HFFc6 (cell line): ENCODE data around the gene AGAP3. TPM values are rescaled to one million over a fixed set of nuclear protein-coding genes. Genes with fewer than 3 reads are reported as not detected.

Source experiments
- DNase-seq: peaks from one replicate; pipeline ENCODE4 v3.0.0-alpha.2; 2018
- H3K27ac Mint-ChIP-seq: 2 replicates; pipeline ENCODE4 v1.8.0; 2020; ENCODE audit warnings: mild to moderate bottlenecking, mixed read lengths
- H3K27me3 Mint-ChIP-seq: 2 replicates; pipeline ENCODE4 v1.8.0; 2021; ENCODE audit warnings: mild to moderate bottlenecking, moderate library complexity, mixed read lengths; ENCODE audit not compliant: insufficient read depth
- H3K36me3 Mint-ChIP-seq: 2 replicates; pipeline ENCODE4 v1.8.0; 2021; ENCODE audit warnings: low read depth, mixed read lengths
- H3K4me1 Mint-ChIP-seq: 2 replicates; pipeline ENCODE4 v1.8.0; 2020; ENCODE audit warnings: low read depth, mixed read lengths
- H3K4me3 Mint-ChIP-seq: 2 replicates; pipeline ENCODE4 v1.8.0; 2020; ENCODE audit warnings: mild to moderate bottlenecking, moderate library complexity, mixed read lengths
- H3K9me3 Mint-ChIP-seq: 2 replicates; pipeline ENCODE4 v1.8.0; 2020; ENCODE audit warnings: mild to moderate bottlenecking, mixed read lengths
- total RNA-seq, 6 experiments: library from RNA; stranded (reverse); fragmentation: NEBNext Ultra II Directional; extraction: Animal tissue kit (Norgen Biotek cat#: 25700); gene quantifications; 2 replicates in 1 of 6; 3 replicates in 5 of 6; pipeline ENCODE4 v1.2.3, GENCODE V29; 2021
- TF ChIP-seq, protein P1 (sequence below): fragments of 200-600 bp; sonication (generic); IDR thresholded peaks from 2 replicates; pipeline ENCODE4 v1.5.0; 2021; ENCODE audit warnings: antibody characterized with exemption, mild to moderate bottlenecking

The AGAP3 gene
- total RNA-seq, 6 experiments from 2014 or later = 73.3 to 104 (median 82.2) TPM

DNA sequence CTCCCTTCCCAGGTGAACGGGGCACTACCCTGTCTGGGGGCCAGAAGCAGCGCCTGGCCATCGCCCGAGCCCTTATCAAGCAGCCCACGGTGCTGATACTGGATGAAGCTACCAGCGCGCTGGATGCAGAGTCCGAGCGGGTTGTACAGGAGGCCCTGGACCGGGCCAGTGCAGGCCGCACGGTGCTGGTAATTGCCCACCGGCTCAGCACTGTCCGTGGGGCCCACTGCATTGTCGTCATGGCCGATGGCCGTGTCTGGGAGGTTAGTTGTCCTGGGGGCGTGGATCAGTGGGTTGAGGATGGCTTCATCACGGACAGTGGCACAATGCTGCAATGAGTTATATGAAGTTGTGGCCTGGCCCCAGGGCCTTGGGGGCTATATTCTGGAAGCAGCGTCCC lies 42.3 kb upstream of the AGAP3 start:
- Mint-ChIP-seq H3K9me3 (no peaks in the 10 kb centered on the region), H3K27me3 (peaks cover 2% of the 10 kb centered on the region), H3K4me3 (no peak overlapping the region), H3K36me3 (no peaks in the 10 kb centered on the region), H3K4me1 (peaks cover 27% of the 10 kb centered on the region), H3K27ac (no peak overlapping the region)
- TF ChIP-seq, protein P1, sequence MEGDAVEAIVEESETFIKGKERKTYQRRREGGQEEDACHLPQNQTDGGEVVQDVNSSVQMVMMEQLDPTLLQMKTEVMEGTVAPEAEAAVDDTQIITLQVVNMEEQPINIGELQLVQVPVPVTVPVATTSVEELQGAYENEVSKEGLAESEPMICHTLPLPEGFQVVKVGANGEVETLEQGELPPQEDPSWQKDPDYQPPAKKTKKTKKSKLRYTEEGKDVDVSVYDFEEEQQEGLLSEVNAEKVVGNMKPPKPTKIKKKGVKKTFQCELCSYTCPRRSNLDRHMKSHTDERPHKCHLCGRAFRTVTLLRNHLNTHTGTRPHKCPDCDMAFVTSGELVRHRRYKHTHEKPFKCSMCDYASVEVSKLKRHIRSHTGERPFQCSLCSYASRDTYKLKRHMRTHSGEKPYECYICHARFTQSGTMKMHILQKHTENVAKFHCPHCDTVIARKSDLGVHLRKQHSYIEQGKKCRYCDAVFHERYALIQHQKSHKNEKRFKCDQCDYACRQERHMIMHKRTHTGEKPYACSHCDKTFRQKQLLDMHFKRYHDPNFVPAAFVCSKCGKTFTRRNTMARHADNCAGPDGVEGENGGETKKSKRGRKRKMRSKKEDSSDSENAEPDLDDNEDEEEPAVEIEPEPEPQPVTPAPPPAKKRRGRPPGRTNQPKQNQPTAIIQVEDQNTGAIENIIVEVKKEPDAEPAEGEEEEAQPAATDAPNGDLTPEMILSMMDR = no peak
- no peak for DNase-seq

DNA sequence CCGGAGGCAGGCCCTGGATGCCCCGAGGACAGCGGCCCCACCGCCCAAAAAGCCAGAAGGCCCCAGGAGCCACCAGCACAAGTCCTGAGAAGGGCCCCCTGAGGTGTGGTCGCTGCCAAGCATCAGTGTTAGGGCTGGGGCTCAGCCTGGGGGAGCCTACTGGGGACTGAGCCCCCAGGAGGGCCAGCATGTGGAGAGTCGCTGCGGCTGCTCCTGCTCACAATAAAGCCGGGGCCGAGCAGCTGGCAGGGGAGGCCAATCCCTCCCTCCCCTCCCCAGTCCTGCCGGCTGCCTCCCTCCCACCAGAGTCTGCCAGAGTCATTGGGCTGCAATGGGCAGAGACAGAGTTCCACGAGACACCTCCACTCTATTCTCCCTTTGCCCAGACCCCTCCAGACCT lies 41.0 kb upstream of the AGAP3 start:
- no peak for DNase-seq
- Mint-ChIP-seq H3K27ac (no peak overlapping the region), H3K27me3 (peaks cover 2% of the 10 kb centered on the region), H3K9me3 (no peaks in the 10 kb centered on the region), H3K4me1 (peaks cover 14% of the 10 kb centered on the region), H3K36me3 (no peaks in the 10 kb centered on the region), H3K4me3 (no peak overlapping the region)
- TF ChIP-seq, protein P1 = no peak

DNA sequence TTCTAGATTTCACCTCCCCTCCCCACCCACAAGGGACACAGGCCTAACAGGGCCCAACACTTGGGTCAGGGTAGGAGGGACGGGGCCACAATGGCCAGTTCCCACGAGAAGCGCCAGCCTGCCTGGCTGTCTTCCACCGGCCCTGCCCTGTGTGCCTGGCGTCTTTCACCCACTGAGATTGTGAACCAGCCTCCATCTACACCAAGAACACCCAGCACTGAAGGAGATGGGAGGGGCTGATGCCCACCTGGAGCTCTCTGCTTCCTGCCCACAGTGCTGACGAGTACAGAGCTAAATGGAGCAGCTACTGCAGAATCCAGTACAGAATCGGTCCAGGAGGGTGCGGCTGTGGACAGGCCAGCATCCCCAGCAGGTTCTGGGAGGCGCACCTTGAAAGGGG lies 40.3 kb upstream of the AGAP3 start:
- peaks cover 2% of the 10 kb centered on the region for H3K27me3 Mint-ChIP-seq
- H3K36me3 Mint-ChIP-seq = no peaks in the 10 kb centered on the region
- H3K4me3 Mint-ChIP-seq = no peak overlapping the region
- no peak for DNase-seq
- no peaks in the 10 kb centered on the region for H3K9me3 Mint-ChIP-seq
- TF ChIP-seq, protein P1 = no peak
- no peak overlapping the region for H3K27ac Mint-ChIP-seq
- H3K4me1 Mint-ChIP-seq = peaks cover 14% of the 10 kb centered on the region

DNA sequence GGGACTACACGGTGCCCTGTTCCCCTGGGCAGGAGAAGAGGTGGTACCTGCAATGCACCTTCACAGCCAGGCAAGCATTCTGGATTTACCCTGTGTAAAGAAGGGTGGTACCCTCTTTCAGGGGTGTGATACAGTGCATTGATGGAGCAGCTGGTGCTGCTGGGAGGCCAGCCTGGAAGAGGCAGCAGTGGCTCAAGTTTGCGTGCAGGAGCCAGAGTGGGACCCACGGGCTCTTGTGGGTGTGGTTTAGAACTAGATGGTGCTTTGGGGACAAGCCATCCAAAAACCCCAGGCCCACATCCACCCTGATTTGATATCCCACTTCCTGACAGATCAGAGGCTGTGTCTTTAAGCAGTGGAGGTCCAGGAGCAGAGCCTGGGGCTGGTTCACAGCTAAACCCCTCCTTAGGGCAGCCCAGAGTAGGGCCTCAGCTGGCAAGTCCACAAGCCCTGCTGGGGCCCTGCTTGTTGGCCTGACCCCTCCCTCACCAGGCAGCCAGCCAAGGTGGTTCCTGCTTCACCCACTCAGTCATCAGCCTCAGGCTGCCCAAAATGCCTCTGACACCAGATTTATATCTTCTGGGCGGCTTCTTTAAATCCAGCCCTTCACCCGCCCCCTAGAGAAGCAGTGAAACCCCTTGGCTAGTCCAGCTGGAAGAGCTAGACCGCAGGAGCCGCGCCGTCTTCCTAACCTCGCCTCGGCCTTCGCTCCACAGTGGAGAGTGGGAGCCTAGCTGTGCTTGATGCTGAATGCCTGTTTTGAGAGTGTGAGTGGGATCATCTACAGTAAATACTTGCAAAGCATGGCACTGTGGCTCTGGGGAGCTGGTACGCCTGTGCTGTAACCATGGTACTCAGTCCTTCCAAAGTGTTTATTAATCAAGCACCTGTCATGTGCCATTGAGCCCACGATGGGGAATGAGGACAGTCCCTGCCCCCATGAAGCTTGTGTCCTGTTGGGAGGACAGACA lies 39.4 kb upstream of the AGAP3 start:
- peaks cover 2% of the 10 kb centered on the region for H3K27me3 Mint-ChIP-seq
- H3K9me3 Mint-ChIP-seq = no peaks in the 10 kb centered on the region
- peaks cover 14% of the 10 kb centered on the region for H3K4me1 Mint-ChIP-seq
- TF ChIP-seq, protein P1 = no peak
- peak overlapping the region; percentile 51 for H3K27ac Mint-ChIP-seq
- H3K36me3 Mint-ChIP-seq = no peaks in the 10 kb centered on the region
- DNase-seq = peak; percentile 48
- no peak overlapping the region for H3K4me3 Mint-ChIP-seq

DNA sequence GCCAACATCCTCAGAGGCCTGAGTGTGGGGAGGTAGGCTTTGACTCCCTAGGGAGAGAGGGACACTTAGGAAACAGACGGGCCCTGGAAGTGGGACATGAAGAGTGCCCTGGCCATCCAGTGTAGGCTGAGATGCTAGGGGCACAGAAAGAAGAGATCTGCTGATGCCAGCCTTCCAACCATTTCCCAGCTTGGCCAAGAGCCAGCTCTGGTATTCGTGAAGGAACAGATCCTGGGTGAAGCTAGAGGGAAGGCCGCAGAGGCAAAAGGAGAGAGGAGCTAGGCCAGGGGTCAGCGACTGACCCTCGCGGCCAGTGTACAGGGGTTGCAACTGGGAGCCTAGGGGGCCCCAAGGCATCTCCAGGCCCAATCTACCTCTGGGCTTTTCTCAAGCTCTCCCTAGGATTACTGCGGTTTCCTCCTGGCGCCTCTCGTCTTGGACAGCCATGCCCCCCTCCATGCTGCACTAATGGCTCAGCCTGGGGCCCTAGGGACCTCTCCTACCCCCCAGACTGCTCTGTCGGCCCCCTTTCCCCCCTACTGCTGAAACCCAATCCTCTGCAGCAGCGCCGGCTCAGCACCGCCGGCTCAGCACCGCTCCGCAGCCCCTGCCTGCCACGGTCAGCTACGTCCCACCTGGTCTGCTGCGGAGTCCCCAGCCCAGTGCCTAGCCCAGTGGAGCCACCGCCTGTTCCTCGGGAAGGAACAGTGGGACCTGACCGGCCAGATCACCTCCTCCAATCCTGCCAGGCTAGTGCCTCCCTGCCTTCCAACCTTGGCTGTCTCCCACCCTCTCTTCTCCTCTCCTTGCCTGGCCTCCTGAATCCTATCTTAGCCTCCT lies 38.1 kb upstream of the AGAP3 start, which contains the start of gene ASIC3:
Gene ASIC3, plus strand, starts transcription at position 556 of the 840 bp plus-strand sequence. CDS start 355 bp downstream, outside the sequence.
- Mint-ChIP-seq H3K36me3 (no peaks in the 10 kb centered on the region; the same call in 1 of the 2 replicates), H3K9me3 (no peaks in the 10 kb centered on the region), H3K4me1 (peaks cover 14% of the 10 kb centered on the region), H3K27ac (peak within 1 kb of the TSS; percentile 51), H3K27me3 (peaks cover 2% of the 10 kb centered on the region), H3K4me3 (no peak within 1 kb of the TSS)
- no peak for DNase-seq
- TF ChIP-seq, protein P1 = no peak
